ENCODE data around the gene MAP6. TPM values are rescaled to one million over a fixed set of nuclear protein-coding genes. Genes with fewer than 3 reads are reported as not detected.

The MAP6 gene
- 0.30 TPM in 1 of 2 replicates, not detected in the other for total RNA-seq (2014; rRNA removed; shearing (Covaris generic))

DNA sequence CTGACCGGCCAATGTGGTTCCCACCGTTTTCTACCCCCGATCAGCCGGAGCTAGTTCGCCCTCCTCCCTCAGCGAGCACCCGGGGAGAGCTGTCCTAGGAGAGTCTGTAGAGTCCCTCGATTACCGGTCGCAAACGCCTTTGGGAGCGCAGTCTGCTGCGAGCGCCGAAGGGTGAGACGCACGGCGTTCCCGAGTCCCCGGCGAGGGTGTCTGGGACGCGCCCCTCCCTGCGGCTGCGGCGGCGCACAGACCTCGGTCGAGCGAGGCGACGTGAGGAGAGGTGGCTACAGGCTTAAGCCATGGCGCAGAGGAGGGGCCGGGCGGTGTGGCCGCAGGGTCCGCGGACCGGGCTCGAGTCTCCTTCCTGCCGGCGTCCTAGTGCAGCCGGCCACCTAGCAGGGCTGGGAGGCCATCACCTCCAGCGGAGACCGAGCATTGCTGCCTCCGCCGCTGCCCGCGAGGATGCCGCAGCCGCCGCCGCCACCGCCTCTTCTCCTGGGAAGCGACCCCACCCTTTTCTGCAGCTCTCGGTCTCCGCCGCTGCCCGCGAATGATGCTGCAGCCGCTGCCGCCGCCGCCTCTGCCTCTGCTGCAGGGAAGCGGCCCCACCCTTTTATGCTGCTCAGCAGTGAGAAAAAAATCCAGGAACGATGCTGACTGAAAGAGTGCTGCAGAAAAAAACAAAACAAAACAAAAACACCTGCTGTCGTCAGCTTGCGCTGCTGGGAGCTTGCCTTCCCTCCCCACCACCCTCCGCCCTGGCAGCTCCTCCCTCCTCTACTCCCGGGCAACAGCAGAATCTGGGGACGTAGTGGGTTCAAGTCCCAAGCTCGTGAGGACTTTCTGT lies at the start of gene MAP6:
TSS of gene MAP6 (minus strand) at position 588 of the 847 bp plus-strand sequence. CDS start 669 bp downstream, outside the sequence.

DNA sequence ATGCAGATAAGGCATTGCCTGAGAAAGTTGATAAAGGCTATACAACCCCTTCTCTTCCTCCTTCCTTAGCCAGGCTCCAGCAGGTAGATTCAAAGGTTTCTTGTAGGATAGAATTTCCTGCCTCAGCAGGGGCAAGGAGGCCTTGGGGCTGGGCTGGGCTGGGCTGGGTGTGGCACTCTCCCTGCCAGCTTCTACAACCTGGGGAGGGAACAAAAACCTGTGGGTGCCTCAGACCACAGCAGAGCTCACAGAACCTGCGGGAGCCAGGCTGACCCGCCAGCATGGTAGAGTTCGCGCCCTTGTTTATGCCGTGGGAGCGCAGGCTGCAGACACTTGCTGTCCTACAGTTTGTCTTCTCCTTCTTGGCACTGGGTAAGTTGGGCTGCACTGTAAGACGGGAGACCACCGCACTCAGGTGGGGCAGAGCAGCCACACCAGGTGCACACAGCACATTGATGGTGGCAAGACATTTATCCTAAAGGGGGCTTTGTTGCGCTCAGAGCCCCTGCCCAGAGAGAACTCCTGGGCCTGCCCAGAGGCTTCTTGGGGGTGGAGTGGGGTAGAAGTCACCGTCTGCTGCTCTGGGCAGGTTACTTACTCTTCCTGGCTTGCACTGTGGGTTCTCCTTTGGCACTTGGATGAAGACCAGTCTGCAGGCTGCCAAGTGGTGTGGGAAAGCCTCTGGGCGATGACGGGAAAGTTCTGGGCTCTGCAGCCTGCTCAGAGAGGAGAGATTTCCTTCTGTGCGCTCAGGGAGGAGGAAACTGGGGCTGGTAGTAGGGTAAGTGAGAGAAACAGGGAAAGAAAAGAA lies 49.0 kb upstream of the MAP6 start, which contains the start of gene MOGAT2:
TSS of gene MOGAT2 (plus strand) at position 231 of the 811 bp plus-strand sequence. CDS start at position 282, 51 bp downstream.

GRCh38 chr11:75562048-75562835 lies 106.6 kb downstream of the MAP6 start, which contains the start of gene SERPINH1:
Gene SERPINH1 (plus strand): TSS chr11:75562253. CDS start chr11:75566350, 4,097 bp downstream.

Small RNAs within 50 kb of the gene (small RNA-seq; reads per million reads assigned to genes)
- gene AP001922.4 = not detected

Other genes starting within 250 kb of the MAP6 start
- 3.3 and 3.4 TPM in 2 replicates for gene KLHL35, start 235.8 kb downstream of the MAP6 start, total RNA-seq (2014; rRNA removed; shearing (Covaris generic))
- gene GDPD5, start 143.1 kb downstream of the MAP6 start, total RNA-seq (2014; rRNA removed; shearing (Covaris generic)) = 6.2 and 7.7 TPM in 2 replicates
- gene SERPINH1, start 106.8 kb downstream of the MAP6 start, total RNA-seq (2014; rRNA removed; shearing (Covaris generic)) = 117 and 121 TPM in 2 replicates
- not detected in 2 replicates for gene MOGAT2, start 48.8 kb upstream of the MAP6 start, total RNA-seq (2014; rRNA removed; shearing (Covaris generic))
- 3.9 and 7.3 TPM in 2 replicates for gene DGAT2, start 99.7 kb upstream of the MAP6 start, total RNA-seq (2014; rRNA removed; shearing (Covaris generic))
- 15.6 and 19.5 TPM in 2 replicates for gene UVRAG, start 146.2 kb upstream of the MAP6 start, total RNA-seq (2014; rRNA removed; shearing (Covaris generic))